ENCODE data around the gene CPN1.

- TF ChIP-seq CTCF (conservative IDR thresholded peaks at IDR 0.05; ENCODE audit: low read length) (no peak), EZH2phosphoT487 (IDR thresholded peaks at IDR 0.05; ENCODE audit: borderline replicate concordance, low read depth, low read length) (no peak)
Measured at GRCh38 chr10:100033766-100034418, 47.8 kb downstream of the CPN1 start.

Data from OCI-LY7 (cell line).